Muscle of arm (tissue), 12 donors: ENCODE results near the gene RAB4A. TPM values are rescaled to one million over a fixed set of nuclear protein-coding genes. Genes with fewer than 3 reads are reported as not detected.

ENCODE experiments used
- DNase-seq: peaks from one replicate; pipeline ENCODE4 v3.0.0-alpha.2; 2013
- polyA plus RNA-seq, 12 donors: library from polyadenylated mRNA; unstranded; fragments of 120-200 nt; gene quantifications; one replicate each; pipeline ENCODE4 v1.2.1, GENCODE V29; 2013; ENCODE audit not compliant: insufficient read length in 12 of 12

Gene RAB4A
- polyA plus RNA-seq, 12 donors: 37.2 to 64.2 (median 51.7) TPM; not detected in 1

DNA sequence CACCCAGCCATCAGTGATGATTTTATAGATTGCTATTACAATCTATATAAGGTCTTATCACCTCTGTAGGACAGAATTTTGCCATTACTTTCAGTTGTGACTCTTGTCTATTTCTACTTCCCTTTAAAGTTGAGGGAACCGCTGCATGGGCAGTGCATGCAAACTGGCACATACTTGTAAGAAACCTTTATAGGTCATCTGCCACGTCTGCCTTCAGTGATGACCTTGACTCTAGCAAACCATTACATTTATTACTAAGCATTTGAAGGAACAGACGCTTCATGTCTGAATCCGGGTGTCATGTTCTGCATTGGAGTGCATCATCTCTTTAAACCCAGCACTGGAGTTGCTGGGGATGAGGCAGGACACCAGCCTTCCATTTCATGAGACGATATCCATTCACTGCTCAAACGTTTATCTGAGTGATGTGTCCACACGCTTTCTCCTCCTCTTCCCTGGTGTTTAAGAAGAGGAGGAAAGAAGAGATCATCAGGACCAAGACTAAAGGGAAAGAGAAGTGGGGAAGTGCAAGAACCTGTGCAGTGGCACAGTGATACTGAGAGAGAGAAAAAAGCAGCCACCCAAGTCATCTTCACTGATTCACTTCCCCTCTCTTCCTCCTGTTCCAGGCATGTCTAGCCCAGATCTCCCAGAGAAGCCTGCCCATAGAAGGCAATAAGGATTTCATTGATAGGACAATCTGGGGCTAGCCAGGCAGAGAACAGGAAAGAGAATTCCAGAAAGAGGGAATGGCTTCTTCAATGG lies 57.9 kb downstream of the RAB4A start:
- no peak for DNase-seq

DNA sequence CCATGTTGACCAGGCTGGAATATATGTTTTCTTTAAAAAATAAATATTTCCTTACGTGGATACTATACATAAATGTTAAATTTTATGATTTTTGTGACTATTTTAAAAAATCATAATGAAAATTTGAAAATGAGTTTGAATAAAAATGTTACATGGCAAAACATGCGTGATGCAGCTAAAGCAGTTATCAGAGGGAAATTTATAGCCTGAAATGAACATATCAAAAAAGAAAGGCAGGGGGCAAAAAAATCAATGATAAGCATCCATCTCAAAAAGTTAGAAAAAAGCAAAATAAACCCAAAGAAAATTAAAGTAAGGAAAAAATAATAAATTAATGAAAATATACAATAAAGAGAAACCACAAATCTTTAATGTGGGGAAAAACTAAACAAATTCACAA lies 63.4 kb downstream of the RAB4A start:
- no peak for DNase-seq

DNA sequence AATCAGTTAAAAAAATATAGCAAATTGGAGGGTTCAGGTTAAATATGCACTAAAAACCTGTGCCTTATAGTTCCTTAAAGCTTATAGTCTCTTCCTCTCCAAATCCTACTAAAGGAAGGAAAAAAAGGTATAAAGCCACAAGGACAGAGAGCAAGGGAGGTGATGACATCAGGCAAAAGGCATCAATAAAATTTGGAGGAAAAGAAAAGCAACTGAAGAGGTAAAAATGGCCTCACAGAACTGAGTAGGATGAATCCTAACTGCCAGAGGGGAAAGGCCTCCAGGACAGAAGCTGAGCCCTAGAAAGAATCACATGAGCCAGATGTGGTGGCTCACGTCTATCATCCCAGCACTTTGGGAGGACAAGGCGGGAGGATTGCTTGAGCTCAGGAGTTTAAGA lies 63.8 kb downstream of the RAB4A start:
- DNase-seq: no peak

DNA sequence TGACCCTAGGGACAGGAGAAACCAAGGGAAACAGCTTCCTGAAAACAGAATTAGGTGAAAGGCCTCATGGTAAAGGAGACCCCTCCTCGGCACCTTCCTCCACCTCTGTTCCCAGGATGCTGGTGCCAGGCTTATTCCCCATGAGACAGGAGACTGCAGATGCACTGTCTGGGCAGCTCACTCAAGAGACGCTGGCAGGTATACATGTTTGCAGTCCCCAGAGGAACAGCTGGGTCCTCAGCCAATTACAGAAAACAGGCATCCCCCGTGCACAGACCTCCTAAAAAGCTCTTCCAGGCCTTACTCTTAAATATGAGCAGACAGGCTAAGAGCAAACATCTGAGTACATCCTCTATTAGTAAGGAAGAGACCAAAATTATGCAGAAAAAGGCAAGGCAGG lies 65.4 kb downstream of the RAB4A start:
- DNase-seq: no peak

DNA sequence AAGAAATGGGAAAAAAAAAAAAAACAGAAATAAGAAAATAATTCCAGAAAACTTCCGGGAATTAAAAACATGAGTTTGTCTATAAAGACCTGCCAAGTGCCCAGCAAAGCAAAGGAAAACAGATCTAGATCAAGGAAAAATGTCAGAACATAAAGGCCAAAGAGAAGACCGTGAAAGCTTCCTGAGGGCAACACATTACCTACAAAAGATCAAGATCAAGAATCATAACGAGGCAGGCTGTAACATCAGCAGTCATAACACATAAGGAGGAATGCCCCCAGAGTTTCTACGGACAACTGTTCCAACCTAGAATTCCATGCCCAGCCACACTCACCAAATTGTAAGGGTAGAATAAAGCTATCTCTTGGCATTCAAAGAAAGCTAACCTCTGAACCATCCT lies 68.2 kb downstream of the RAB4A start:
- DNase-seq: no peak

DNA sequence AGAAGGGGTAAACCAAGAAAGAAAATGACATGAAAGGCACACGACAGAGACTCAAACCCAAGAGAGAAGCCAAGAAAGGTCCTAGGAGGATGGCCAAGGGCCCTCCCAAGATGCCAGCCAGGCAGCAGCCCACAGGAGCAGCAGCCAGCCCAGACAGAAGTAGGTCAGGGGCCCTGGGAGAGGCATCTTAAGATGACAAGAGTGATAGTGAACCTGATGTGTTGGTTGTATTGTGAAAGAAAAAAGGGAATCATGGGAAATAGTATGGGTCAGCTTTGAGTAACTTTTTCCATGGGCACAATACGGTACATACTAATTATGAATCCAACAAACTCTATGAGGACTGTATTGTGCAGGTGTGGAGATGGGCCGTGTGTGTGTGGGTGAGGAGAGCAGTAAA lies 68.6 kb downstream of the RAB4A start:
- DNase-seq: no peak

DNA sequence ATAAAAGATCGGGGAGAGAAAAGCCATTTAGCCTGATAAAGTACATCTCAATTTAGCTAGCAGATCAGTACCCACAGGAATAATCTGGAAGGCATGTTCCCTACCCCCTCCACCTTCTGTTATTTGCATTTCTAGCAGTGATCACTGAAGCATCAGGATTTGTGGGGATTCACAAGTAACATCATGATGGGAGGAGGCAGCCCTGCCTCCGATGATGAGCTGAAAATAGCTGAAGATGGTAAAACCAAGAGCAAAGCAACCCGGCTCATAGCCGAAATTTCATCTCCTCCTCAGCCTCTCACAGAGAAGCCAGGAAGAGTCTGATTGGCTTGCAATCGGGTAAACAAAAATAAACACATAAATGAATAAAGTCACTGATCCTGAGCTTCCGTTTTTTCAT lies 69.6 kb downstream of the RAB4A start:
- DNase-seq: no peak

DNA sequence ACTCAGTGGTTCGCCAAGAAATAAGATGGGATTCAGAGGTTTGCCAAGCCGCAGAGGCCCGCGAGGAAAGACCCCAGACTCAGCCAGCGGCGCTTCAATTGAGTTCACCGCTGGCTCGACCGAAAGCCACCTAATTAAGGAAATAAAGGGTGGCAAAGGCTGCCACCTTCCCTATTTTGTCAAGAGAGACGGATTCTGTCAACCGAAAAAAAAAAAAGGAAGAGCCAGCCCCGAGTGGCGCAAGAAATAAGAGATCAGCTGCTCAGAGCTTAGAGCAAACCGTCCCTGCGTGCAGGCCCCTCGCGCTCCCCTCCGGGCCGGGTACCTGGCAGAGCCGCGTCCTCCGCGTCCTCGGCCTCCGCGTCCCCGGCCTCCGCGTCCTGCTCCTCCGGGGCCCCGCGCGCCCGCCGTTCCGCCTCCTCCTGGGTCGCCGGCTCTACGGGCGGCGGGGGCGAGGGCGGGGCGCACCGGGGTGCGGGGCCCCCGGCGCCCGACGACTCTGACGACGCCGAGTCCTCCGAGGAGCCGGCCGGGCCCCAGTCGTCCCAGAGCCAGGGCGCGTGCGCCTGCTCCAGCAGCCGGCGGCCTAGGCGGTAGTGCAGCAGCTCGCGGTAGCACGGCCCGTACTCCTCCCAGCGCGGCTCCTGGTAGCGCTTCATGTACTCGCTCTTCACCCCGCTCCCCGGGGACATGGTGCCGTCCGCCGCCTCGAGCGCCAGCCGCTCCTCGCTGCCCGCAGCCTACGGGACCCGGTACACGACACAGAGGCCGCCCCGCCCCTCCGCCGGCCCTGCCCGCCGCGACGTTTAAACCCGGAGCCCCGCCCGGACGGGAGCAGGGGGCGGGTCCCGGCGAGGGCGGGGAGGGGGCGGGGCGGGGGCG lies 71.1 kb downstream of the RAB4A start:
- DNase-seq: peak; percentile 68

DNA sequence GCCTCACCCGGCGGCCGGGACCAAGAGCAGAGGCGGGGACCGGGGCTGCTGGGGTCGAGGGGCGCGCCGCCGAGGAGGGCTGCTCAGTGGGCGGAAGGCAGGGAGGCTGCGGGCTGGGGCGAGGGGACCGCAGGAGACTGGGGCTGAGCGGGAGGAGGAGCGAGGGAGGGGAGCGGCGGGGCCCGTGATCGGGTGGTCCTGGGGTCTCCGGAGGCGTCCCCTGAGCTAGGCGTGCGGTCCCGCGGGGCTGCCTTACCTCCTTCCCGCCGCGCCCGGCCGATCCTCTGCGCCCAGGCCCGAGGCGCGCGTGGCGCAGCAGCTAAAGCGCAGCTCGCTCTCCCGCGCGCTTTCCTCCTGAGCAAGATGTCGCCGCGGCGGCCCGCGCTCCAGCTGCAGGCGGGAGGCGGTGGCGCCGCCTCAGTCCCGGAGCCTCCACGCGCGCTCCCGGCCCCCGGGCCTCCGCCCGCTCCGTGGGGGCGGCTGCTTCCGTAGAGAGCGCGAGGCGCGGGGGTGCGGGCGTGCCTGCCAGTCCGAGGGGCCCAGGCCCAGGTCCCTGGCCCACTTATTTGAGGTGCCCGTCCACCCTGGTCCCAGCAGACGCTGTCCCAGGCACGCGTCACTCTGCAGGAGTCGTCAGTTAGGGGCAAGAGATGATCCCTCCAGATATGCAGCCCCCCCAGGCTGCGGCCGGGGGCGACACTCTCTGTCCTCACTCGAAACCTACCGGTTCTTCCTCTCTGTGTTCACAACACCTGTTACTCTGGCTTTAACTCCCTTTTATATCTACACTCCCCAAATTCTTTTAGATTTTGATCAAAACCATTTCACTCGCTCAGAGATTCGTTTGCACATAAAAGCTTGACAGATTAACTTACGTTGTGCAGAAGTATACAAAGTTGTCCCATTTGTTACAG lies 72.0 kb downstream of the RAB4A start, which contains the start of gene CCSAP:
TSS of gene CCSAP (minus strand) at position 392 of the 914 bp plus-strand sequence. CDS start 582 bp downstream, outside the sequence.
- DNase-seq: peak; percentile 40

DNA sequence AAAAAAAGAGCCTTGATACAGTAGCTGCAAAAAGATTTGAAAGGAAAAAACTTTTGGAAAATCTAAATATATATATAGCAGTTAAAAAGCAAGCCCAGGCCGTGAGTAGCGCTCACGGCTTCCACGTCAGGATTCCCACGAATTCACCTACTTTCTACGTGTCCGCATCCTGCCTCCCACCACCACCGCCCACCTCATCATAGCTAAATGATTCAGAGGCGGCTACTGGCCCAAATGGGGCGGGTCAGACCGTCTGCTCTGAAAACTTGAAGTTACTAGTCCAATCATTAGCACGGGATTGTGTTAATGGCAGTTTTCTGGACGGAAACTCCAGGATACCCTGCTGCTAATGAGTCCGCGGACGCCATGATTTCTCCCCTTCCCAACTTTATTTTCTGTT lies 73.2 kb downstream of the RAB4A start:
- no peak for DNase-seq

DNA sequence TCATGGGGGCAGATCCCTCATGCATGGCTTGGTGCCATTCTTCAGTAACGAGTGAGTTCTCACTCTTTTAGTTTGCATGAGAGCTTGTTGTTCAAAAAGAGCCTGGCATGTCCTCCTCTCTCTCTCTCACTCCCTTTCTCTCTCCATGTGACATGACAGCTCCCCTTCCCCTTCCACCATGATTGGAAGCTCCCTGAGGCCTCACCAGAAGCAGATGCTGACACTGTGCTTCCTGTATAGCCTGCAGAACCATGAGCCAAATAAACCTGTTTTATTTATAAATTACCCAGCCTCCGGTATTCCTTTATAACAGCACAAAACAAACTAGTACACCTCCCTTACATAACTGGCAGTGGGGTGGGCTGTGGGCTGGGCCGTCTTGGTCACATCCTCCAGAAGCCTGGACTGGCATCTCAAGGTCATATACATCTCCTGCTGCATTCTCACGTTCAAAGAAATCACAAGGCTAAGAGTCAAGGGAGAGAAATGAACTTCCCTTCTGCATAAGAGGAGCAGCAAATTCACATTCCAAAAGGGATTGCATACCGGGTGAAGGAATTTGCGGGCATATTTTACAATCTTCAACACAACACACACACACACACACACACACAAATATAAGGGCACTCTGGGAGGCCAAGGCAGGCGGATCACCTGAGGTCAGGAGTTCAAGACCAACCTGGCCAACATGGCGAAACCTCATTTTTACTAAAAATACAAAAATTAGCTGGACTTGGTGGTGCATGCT lies 74.2 kb downstream of the RAB4A start:
- DNase-seq: no peak

DNA sequence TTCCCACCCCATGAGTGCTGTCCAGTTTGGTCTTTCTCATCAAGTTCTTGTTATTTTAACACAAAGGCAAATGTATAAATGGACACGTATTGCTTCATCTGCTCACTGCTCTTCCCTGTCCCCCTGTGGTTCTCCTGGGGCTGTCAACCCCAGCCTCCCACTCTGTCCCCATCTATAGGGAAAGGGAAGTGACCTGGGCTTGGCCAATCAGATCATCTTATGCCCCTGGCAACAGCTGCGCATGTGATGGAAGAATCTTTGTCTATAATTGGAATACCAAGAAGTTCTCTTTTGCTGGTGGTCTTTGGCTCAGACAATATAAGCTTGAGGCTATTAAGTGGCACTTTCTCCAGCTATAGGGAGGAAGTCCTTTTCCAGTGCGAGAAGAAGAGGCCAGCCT lies 76.6 kb downstream of the RAB4A start:
- no peak for DNase-seq

DNA sequence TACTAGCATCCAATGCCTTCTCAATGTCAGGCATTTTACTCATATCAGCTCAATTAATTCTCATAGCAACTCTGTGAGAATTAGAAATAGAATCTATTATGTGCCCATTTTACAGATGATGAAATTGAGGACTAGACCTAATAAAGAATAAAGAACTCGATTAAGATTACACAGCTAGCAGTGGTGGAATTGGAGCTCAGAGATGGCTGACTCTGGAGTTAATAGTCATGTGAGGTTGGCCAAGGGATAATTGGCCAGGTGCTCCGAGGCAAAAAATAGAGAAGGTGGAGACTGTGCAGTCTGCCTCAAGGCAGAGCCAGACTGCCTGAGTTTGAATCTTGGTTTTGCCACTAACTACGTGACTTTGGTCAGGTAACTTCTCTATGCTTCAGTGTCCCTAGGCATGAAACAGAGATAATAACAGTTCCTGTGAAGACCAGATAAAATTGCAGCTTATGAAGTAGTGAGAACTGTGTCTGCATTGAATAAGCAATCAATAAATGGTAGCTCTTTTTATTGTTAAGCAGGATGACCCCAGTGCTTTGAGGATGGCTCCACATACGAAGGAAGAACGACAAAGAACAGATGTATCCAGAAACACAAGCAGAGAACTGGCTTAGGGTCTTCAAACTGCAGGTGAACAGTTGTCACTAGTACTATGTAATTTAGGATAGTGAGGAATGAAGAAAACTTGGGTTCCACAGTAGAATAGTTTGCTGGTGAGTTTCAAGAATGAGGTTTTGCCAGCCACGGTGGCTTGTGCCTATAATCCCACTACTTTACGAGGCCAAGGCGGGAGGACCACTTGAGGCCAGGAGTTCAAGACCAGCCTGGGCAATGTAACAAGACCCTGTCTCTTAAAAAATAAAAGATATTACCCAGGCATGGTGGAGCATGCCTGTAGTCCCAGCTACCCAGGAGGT lies 78.8 kb downstream of the RAB4A start:
- no peak for DNase-seq

DNA sequence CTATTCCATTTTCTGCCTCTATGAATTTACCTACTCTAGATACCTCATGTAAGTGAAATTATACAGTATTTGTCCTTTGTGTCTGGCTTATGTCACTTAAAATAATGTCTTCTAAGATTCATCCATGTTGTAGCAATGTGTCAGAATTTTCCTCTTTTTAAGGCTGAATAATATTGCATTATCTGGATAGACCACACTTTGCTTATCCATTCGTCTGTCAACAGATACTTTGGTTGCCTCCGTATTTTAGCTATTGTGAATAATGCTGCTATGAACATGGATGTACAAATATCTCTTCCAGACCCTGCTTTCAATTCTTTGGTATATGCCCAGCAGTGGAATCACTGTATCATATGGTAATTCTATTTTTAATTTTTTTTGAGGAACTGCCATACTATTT lies 82.1 kb downstream of the RAB4A start:
- DNase-seq: no peak

DNA sequence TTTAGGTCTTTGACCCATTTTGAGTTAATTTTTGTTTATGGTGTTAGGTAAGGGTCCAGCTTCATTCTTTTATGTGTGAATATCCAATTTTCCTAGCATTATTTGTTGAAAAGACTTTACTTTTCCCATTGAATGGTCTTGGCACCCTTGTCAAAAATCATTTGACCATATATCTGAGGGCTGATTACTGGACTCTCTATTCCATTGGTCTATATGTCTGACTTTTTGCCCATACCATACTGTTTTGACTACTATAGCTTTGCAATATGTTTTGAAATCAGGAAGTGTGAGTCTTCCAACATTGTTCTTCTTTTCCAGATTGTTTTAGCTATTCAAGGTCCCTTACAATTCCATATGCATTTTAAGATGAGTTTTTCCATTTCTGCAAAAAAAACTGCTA lies 83.3 kb downstream of the RAB4A start:
- DNase-seq: no peak

Other genes with a start within 250 kb of the RAB4A start
- 10 to 100 TPM in 1 of 12 donors, 1 to 10 TPM in 10, not detected in 1; 6.2 to 10.5 (median 7.5) TPM for gene CCSAP, start 71.9 kb downstream of the RAB4A start, polyA plus RNA-seq
- over 10,000 TPM in 5 of 12 donors, 1,000 to 10,000 TPM in 7; 3,117 to 18,980 (median 8,257) TPM for gene ACTA1, start 163.0 kb downstream of the RAB4A start, polyA plus RNA-seq
- gene NUP133, start 237.2 kb downstream of the RAB4A start, polyA plus RNA-seq: 10 to 100 TPM in 11 of 12 donors, not detected in 1; 17.1 to 38.9 (median 31.1) TPM